Measurements from ENCODE around the gene DCAF6.

DCAF6 gene

DNA sequence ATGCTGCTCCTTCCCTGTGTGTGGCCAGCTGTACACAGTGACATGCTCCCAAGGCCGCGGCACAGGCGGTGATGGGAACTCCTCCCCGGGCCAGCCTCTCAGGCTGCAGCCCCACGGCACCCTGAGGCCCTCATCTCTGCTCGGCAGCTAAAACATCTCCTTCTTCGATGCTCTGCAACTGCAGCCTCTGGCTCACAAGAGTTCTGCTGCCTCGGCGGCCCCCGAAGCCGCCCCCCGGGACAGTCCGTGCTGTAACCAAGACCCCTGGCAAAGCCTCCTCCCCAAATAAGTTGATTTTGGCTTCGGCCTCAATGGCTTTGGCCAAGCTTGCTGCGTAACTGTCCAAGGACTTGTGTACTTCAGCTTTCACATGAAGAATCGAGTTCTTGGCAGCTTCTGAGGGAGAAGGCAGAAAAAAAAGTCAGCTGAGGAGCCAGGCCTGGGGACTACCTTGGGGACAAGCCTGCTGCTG, 149.0 kb downstream of the DCAF6 start:
- Histone ChIP-seq H4K20me1 (ENCODE audit: insufficient read depth, low read length) (no peaks in the 10 kb centered on the region), H3K79me2 (ENCODE audit: insufficient read depth, low read length) (no peaks in the 10 kb centered on the region), H3K9me2 (ENCODE audit: low read depth, low read length) (no peaks in the 10 kb centered on the region), H3K27me3 (ENCODE audit: insufficient read depth, low read length) (peaks cover 4% of the 10 kb centered on the region; the same call in 1 of the 2 replicates), H3K4me1 (ENCODE audit: insufficient read depth, low read length, severe bottlenecking) (no peaks in the 10 kb centered on the region), H3K9me3 (ENCODE audit: low read length) (no peaks in the 10 kb centered on the region), H3K9ac (ENCODE audit: low read length) (no peak overlapping the region), H3F3A (ENCODE audit: insufficient read depth, low read length) (no peaks in the 10 kb centered on the region), H3K4me3 (ENCODE audit: low read depth, low read length, poor library complexity, severe bottlenecking) (no peak overlapping the region), H2AFZ (ENCODE audit: low read length) (no peak overlapping the region), H3K4me2 (ENCODE audit: low read length) (no peak overlapping the region), H3K27ac (ENCODE audit: low read depth, low read length, poor library complexity, severe bottlenecking) (no peak overlapping the region), H3K36me3 (ENCODE audit: insufficient read depth, low read length) (no peaks in the 10 kb centered on the region)
- TF ChIP-seq, protein P1, sequence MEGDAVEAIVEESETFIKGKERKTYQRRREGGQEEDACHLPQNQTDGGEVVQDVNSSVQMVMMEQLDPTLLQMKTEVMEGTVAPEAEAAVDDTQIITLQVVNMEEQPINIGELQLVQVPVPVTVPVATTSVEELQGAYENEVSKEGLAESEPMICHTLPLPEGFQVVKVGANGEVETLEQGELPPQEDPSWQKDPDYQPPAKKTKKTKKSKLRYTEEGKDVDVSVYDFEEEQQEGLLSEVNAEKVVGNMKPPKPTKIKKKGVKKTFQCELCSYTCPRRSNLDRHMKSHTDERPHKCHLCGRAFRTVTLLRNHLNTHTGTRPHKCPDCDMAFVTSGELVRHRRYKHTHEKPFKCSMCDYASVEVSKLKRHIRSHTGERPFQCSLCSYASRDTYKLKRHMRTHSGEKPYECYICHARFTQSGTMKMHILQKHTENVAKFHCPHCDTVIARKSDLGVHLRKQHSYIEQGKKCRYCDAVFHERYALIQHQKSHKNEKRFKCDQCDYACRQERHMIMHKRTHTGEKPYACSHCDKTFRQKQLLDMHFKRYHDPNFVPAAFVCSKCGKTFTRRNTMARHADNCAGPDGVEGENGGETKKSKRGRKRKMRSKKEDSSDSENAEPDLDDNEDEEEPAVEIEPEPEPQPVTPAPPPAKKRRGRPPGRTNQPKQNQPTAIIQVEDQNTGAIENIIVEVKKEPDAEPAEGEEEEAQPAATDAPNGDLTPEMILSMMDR (IDR thresholded peaks at IDR 0.05; ENCODE audit: low read length): no peak
- TF ChIP-seq EZH2 (IDR thresholded peaks at IDR 0.05; ENCODE audit: borderline replicate concordance, low read length): no peak

DNA sequence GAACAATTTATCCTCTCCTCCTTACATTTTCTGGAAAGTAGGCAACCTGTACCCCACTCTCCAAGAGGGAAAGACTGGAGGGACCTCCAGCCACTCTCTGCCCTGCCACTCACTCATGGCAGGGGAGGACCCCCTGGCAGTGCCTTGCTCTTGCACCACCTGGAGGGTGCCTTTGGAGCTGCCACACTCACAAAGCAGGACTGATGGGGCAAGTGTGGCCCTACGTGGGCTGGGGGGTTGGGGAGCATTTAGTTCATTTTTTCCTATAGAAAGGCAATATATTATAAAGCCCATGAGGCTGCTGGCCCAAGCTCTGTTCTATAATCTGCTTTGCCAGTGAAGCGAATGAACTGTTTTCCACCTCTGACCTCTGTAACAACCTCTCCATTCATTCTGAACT, 150.0 kb downstream of the DCAF6 start:
- no peaks in the 10 kb centered on the region for H3K79me2 ChIP-seq (ENCODE audit: insufficient read depth, low read length)
- H3F3A ChIP-seq (ENCODE audit: insufficient read depth, low read length): no peaks in the 10 kb centered on the region
- peaks cover 4% of the 10 kb centered on the region; the same call in 1 of the 2 replicates for H3K27me3 ChIP-seq (ENCODE audit: insufficient read depth, low read length)
- TF ChIP-seq, protein P1 (IDR thresholded peaks at IDR 0.05; ENCODE audit: low read length): peak; percentile 27; the same call in 1 of the 2 replicates
- no peak for TF ChIP-seq EZH2 (IDR thresholded peaks at IDR 0.05; ENCODE audit: borderline replicate concordance, low read length)
- no peaks in the 10 kb centered on the region for H3K9me2 ChIP-seq (ENCODE audit: low read depth, low read length)
- H3K27ac ChIP-seq (ENCODE audit: low read depth, low read length, poor library complexity, severe bottlenecking): no peak overlapping the region
- H3K9me3 ChIP-seq (ENCODE audit: low read length): no peaks in the 10 kb centered on the region
- H3K36me3 ChIP-seq (ENCODE audit: insufficient read depth, low read length): no peaks in the 10 kb centered on the region
- H3K9ac ChIP-seq (ENCODE audit: low read length): no peak overlapping the region
- H3K4me3 ChIP-seq (ENCODE audit: low read depth, low read length, poor library complexity, severe bottlenecking): no peak overlapping the region
- no peaks in the 10 kb centered on the region for H4K20me1 ChIP-seq (ENCODE audit: insufficient read depth, low read length)
- no peak overlapping the region for H3K4me2 ChIP-seq (ENCODE audit: low read length)
- H3K4me1 ChIP-seq (ENCODE audit: insufficient read depth, low read length, severe bottlenecking): no peaks in the 10 kb centered on the region
- no peak overlapping the region for H2AFZ ChIP-seq (ENCODE audit: low read length)

DNA sequence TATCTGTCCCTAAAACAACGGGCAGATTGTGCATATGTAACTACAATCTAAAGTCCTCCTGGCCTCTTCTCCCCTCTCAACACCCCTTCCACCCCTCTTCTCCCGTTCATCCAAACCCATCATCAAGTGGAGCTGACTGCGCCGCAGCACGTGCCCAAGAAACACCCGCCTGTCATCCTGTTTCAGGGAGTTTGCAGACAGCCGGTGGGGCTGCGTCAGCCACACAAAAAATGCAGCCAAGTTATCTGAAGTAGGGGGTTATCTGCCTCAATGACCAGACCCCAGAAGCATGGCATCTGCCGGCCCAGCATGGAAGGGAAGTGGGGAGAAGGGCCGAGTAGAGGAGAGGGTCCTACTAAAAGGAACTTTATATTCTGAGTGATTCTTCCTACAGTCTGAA, 151.2 kb downstream of the DCAF6 start:
- no peaks in the 10 kb centered on the region for H3F3A ChIP-seq (ENCODE audit: insufficient read depth, low read length)
- H3K79me2 ChIP-seq (ENCODE audit: insufficient read depth, low read length): no peaks in the 10 kb centered on the region
- no peak overlapping the region for H3K4me2 ChIP-seq (ENCODE audit: low read length)
- H2AFZ ChIP-seq (ENCODE audit: low read length): no peak overlapping the region
- H3K4me3 ChIP-seq (ENCODE audit: low read depth, low read length, poor library complexity, severe bottlenecking): no peak overlapping the region
- H3K9ac ChIP-seq (ENCODE audit: low read length): no peak overlapping the region
- H3K9me3 ChIP-seq (ENCODE audit: low read length): no peaks in the 10 kb centered on the region
- no peaks in the 10 kb centered on the region for H4K20me1 ChIP-seq (ENCODE audit: insufficient read depth, low read length)
- H3K4me1 ChIP-seq (ENCODE audit: insufficient read depth, low read length, severe bottlenecking): no peaks in the 10 kb centered on the region
- H3K27me3 ChIP-seq (ENCODE audit: insufficient read depth, low read length): peaks cover 4% of the 10 kb centered on the region; the same call in 1 of the 2 replicates
- no peaks in the 10 kb centered on the region for H3K36me3 ChIP-seq (ENCODE audit: insufficient read depth, low read length)
- no peaks in the 10 kb centered on the region for H3K9me2 ChIP-seq (ENCODE audit: low read depth, low read length)
- no peak for TF ChIP-seq EZH2 (IDR thresholded peaks at IDR 0.05; ENCODE audit: borderline replicate concordance, low read length)
- TF ChIP-seq, protein P1 (IDR thresholded peaks at IDR 0.05; ENCODE audit: low read length): no peak
- no peak overlapping the region for H3K27ac ChIP-seq (ENCODE audit: low read depth, low read length, poor library complexity, severe bottlenecking)
